K562 (cell line): Measurements from ENCODE around the gene WDR44. TPM values are rescaled to one million over a fixed set of nuclear protein-coding genes. Genes with fewer than 3 reads are reported as not detected.

Experiments
- ARID2 ChIP-seq: fragments of 450-650 bp; IDR thresholded peaks from 2 replicates; pipeline ENCODE4 v1.6.1; 2017; ENCODE audit warnings: antibody characterized with exemption, mild to moderate bottlenecking
- BRCA1 ChIP-seq, 2 experiments: fragments of 450-650 bp in 1 of 2; sonication (generic) in 1 of 2; formaldehyde crosslinking in 1 of 2; IDR thresholded peaks; 2 replicates each; pipeline versions ENCODE4 v1.5.0 to v1.6.1; 2017 to 2020; ENCODE audit warnings: mild to moderate bottlenecking in 1 of 2, missing genetic modification reagents in 1 of 2
- CHD2 ChIP-seq: IDR thresholded peaks from 2 replicates; pipeline ENCODE4 v1.6.1; 2011; ENCODE audit warnings: low read depth, low read length
- CTBP1 ChIP-seq: fragments of 450-650 bp; IDR thresholded peaks from 2 replicates; pipeline ENCODE4 v1.6.1; 2016; ENCODE audit warnings: borderline replicate concordance
- E2F1 ChIP-seq: sonication (generic); formaldehyde crosslinking; IDR thresholded peaks from 2 replicates; pipeline ENCODE4 v1.8.1; 2023; ENCODE audit warnings: mild to moderate bottlenecking, missing genetic modification reagents, moderate library complexity
- E2F4 ChIP-seq: sonication (generic); formaldehyde crosslinking; IDR thresholded peaks from 2 replicates; pipeline ENCODE4 v1.8.0; 2022; ENCODE audit warnings: mild to moderate bottlenecking, low read depth, missing genetic modification reagents
- EGR1 ChIP-seq: fragments of 450-650 bp; conservative IDR thresholded peaks from 2 replicates; pipeline ENCODE4 v1.6.1; 2017; ENCODE audit warnings: mild to moderate bottlenecking
- FOXP1 ChIP-seq: sonication (generic); formaldehyde crosslinking; IDR thresholded peaks from 2 replicates; pipeline ENCODE4 v1.8.0; 2022; ENCODE audit warnings: mild to moderate bottlenecking, missing genetic modification reagents
- GATAD2B ChIP-seq: fragments of 450-650 bp; IDR thresholded peaks from 2 replicates; pipeline ENCODE4 v1.6.1; 2017; ENCODE audit warnings: mild to moderate bottlenecking, borderline replicate concordance
- HLTF ChIP-seq: fragments of 450-650 bp; IDR thresholded peaks from 2 replicates; pipeline ENCODE4 v1.6.1; 2016
- HOMEZ ChIP-seq: fragments of 250-450 bp; sonication (Bioruptor Pico); IDR thresholded peaks from 2 replicates; pipeline ENCODE4 v1.4.0; 2020; ENCODE audit warnings: mild to moderate bottlenecking, moderate library complexity
- KDM1A ChIP-seq, 2 experiments: fragments of 450-650 bp; IDR thresholded peaks; 2 replicates each; pipeline ENCODE4 v1.6.1; 2016; ENCODE audit warnings: mild to moderate bottlenecking in 2 of 2
- NR1H2 ChIP-seq: sonication (generic); formaldehyde crosslinking; IDR thresholded peaks from 2 replicates; pipeline ENCODE4 v1.4.0; 2020; ENCODE audit warnings: mild to moderate bottlenecking, missing genetic modification reagents
- NR2C2 ChIP-seq, 2 experiments: fragments of 200-800 bp in 1 of 2; sonication (Bioruptor generic) in 1 of 2; sonication (generic) in 1 of 2; formaldehyde crosslinking in 1 of 2; IDR thresholded peaks; 2 replicates each; pipeline versions ENCODE4 v1.6.1 to v1.8.0; 2016 to 2022; ENCODE audit warnings: mild to moderate bottlenecking in 1 of 2, missing compliant biosample characterization in 1 of 2, missing genetic modification characterization in 1 of 2, missing genetic modification reagents in 1 of 2
- NRF1 ChIP-seq, 2 experiments: fragments of 450-650 bp; IDR thresholded peaks in 1 of 2; conservative IDR thresholded peaks in 1 of 2; 2 replicates each; pipeline ENCODE4 v1.6.1; 2014; ENCODE audit warnings: mild to moderate bottlenecking in 2 of 2
- POLR2G ChIP-seq: fragments of 200-400 bp; formaldehyde crosslinking; IDR thresholded peaks from 2 replicates; pipeline ENCODE4 v1.6.1; 2017; ENCODE audit warnings: low read depth, mild to moderate bottlenecking, antibody characterized with exemption, low read length, moderate library complexity
- POLR2H ChIP-seq: IDR thresholded peaks from 2 replicates; pipeline ENCODE4 v1.6.1; 2016; ENCODE audit warnings: missing genetic modification characterization, low read depth, mild to moderate bottlenecking, control low read depth, missing compliant biosample characterization, moderate library complexity
- POLR3G ChIP-seq: IDR thresholded peaks from 2 replicates; pipeline ENCODE4 v1.6.1; 2011; ENCODE audit not compliant: insufficient read length, insufficient replicate concordance; ENCODE audit errors: extremely low read depth
- PPARD ChIP-seq: fragments of 250-450 bp; sonication (Bioruptor Pico); IDR thresholded peaks from 2 replicates; pipeline ENCODE4 v1.8.0; 2022; ENCODE audit warnings: inconsistent platforms, mild to moderate bottlenecking, moderate library complexity
- PTTG1 ChIP-seq: fragments of 450-650 bp; IDR thresholded peaks from 2 replicates; pipeline ENCODE4 v1.6.1; 2016; ENCODE audit warnings: low read depth, mild to moderate bottlenecking, missing genetic modification characterization, missing compliant biosample characterization
- RBFOX2 ChIP-seq: fragments of 200-400 bp; formaldehyde crosslinking; IDR thresholded peaks from 2 replicates; pipeline ENCODE4 v1.6.1; 2017; ENCODE audit warnings: low read depth, mild to moderate bottlenecking, low read length, moderate library complexity
- SETDB1 ChIP-seq: IDR thresholded peaks from one replicate; pipeline ENCODE4 v1.6.1; 2012; ENCODE audit warnings: low read length, control low read depth, inconsistent platforms
- STAG1 ChIP-seq: sonication (generic); formaldehyde crosslinking; IDR thresholded peaks from 2 replicates; pipeline ENCODE4 v1.5.0; 2020; ENCODE audit warnings: missing genetic modification reagents, borderline replicate concordance
- TBP ChIP-seq: optimal IDR thresholded peaks from 2 replicates; pipeline ENCODE3; 2011; ENCODE audit warnings: low read depth, low read length, improper control_type of control experiment
- ZNF507 ChIP-seq: conservative IDR thresholded peaks from 2 replicates; pipeline ENCODE4 v1.6.1; 2017; ENCODE audit warnings: missing genetic modification characterization, missing compliant biosample characterization
- ZNF830 ChIP-seq: fragments of 250-450 bp; sonication (Bioruptor Pico); IDR thresholded peaks from 2 replicates; pipeline ENCODE4 v1.5.0; 2021; ENCODE audit warnings: mild to moderate bottlenecking
- polyA plus RNA-seq, 8 experiments: library from polyadenylated mRNA; depleted of rRNA in 4 of 8; stranded (reverse) in 5 of 8; unstranded in 3 of 8; fragments of >200 nt; fragmentation: Nextera tagmentation in 2 of 8; fragmentation: Illumina TruSeq in 1 of 8; extraction: Ambion mirVana in 2 of 8; extraction: Trizol in 1 of 8; gene quantifications; 2 replicates each; pipeline versions ENCODE4 v1.2.1 to v1.2.3, GENCODE V29; 2011 to 2014; ENCODE audit warnings: inconsistent platforms in 1 of 8, missing spikeins in 1 of 8
- total RNA-seq, 7 experiments: library from RNA; depleted of rRNA in 6 of 7; stranded (reverse); fragments of >200 nt in 6 of 7; fragmentation: Illumina TruSeq in 2 of 7; extraction: Trizol in 2 of 7; gene quantifications; 2 replicates each; pipeline versions ENCODE4 v1.2.1 to v1.2.3, GENCODE V29; 2011 to 2021; ENCODE audit warnings: low replicate concordance in 1 of 7

Gene WDR44
- total and polyA plus RNA-seq, 9 of the 15 experiments (the other 6 are each of a cell fraction or from before 2014, with no cell fraction given): 5.6 to 20.0 (median 14.6) TPM

GRCh38 chrX:118495958-118496762, 150.3 kb downstream of the WDR44 start (continued):
- peak; percentile 79 for TF ChIP-seq EGR1
- TF ChIP-seq POLR2H: no peak
- TF ChIP-seq NR2C2 (CRISPR knock-in tag; IDR thresholded peaks at IDR 0.05): no peak
- TF ChIP-seq NR2C2 (tag; IDR thresholded peaks at IDR 0.05): 0 out of 2 replicates have a peak, but pooled peaks have one; percentile 31
- peak in 1 of 2 experiments; percentile 75; a peak in 2 of 4 replicates for TF ChIP-seq KDM1A (IDR thresholded peaks at IDR 0.05)
- no peak for TF ChIP-seq POLR3G
- no peak for TF ChIP-seq HLTF
- TF ChIP-seq NR1H2: no peak
- peak; percentile 64 for TF ChIP-seq CHD2
- TF ChIP-seq PPARD (CRISPR knock-in tag): no peak
- peak; percentile 74 for TF ChIP-seq RBFOX2
- TF ChIP-seq ARID2: no peak
- no peak for TF ChIP-seq FOXP1 (CRISPR knock-in tag)
- TF ChIP-seq BRCA1 (IDR thresholded peaks at IDR 0.05): no peak
- TF ChIP-seq BRCA1 (CRISPR knock-in tag; IDR thresholded peaks at IDR 0.05): 0 out of 2 replicates have a peak, but pooled peaks have one; percentile 29
- TF ChIP-seq TBP: peak; percentile 24
- no peak for TF ChIP-seq SETDB1
- no peak for TF ChIP-seq E2F4 (CRISPR knock-in tag)
- TF ChIP-seq ZNF830 (CRISPR knock-in tag): no peak
- peak; percentile 55 for TF ChIP-seq CTBP1
- peak; percentile 13 to 27; a peak in 1 of 4 replicates for TF ChIP-seq NRF1 (conservative IDR thresholded peaks at IDR 0.05 in 1 of 2, IDR thresholded peaks at IDR 0.05 in 1 of 2)
- TF ChIP-seq E2F1: 0 out of 2 replicates have a peak, but pooled peaks have one; percentile 13
- no peak for TF ChIP-seq STAG1 (CRISPR knock-in tag)
- no peak for TF ChIP-seq PTTG1 (tag)
- TF ChIP-seq POLR2G: peak; percentile 49
- TF ChIP-seq HOMEZ (CRISPR knock-in tag): no peak
- no peak for TF ChIP-seq ZNF507
- no peak for TF ChIP-seq GATAD2B
